Activated CD4-positive, alpha-beta T cell treated with anti-CD3 and anti-CD28 coated beads, Interleukin-2, amount 50 U/mL, for 48 hours (primary cell): Measurements from ENCODE around the gene GLTP.
"Not testable (repeated sequence)": the region's sequence is repeated elsewhere in the genome, so short reads cannot be mapped to it uniquely, and the experiment has no call there.

Experiments
- DNase-seq, 2 experiments: peaks; one replicate each; pipeline ENCODE4 v3.0.0-alpha.2; 2020

GLTP gene, protein sequence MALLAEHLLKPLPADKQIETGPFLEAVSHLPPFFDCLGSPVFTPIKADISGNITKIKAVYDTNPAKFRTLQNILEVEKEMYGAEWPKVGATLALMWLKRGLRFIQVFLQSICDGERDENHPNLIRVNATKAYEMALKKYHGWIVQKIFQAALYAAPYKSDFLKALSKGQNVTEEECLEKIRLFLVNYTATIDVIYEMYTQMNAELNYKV

DNA sequence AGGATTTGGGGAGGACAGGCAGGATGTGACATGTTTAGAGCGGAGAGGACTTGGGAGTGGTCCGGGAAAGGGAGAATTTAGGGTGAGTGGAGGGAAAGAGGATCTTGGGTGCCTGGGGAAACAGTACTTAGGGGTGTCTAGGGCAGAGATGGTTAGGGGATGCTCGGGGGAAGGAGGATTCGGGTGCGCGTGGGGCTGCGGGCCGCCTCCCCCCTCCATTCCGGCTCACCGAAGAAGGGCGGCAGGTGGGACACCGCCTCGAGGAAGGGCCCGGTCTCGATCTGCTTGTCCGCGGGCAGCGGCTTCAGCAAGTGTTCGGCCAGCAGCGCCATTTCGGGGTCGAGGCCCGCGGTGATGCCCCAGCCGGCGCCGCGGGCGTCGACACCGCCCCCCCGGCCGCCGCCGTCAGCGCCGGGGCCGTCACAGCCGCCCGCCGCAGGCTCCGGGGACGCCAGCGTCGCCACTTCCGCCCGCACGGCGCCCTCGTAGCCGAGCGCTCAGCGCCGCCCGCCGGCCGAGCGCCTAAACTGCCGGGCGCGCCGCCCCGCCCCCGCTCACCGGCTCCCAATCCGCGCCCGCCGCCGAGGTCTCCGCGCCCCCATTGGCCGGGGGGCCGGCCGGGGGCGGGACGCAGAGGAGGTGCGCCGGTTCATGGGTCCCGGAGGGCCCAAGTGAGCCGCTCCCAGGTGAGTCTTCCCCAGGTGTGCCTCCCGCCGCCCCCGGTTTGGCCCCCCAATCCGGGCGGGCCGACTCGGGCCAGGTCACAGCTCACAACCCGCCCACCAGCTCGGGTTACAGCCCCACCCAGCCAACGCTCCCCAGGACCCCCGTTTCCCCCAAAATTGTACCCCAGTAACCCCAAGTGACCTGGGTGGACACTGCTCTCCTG is at the start of gene GLTP:
GLTP (minus strand) TSS at position 499 of the 889 bp plus-strand sequence; CDS start at position 332, 167 bp downstream.
- peak; percentile 83 to 85 for DNase-seq

DNA sequence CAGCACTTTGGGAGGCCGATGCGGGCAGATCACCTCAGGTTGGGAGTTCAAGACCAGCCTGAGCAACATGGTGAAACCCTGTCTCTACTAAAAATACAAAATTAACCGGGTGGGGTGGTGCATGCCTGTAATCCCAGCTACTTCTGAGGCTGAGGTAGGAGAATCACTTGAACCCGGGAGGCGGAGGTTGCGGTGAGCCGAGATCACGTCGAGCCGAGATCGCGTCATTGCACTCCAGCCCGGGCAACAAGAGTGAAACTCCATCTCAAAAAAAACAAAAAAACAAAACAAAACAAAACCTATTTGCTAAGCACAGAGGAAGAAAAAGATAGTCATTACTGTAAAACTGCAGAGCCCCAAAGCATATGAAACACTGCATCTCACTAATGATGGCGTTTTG is 49.0 kb upstream of the GLTP start:
- not testable (repeated sequence) for DNase-seq

DNA sequence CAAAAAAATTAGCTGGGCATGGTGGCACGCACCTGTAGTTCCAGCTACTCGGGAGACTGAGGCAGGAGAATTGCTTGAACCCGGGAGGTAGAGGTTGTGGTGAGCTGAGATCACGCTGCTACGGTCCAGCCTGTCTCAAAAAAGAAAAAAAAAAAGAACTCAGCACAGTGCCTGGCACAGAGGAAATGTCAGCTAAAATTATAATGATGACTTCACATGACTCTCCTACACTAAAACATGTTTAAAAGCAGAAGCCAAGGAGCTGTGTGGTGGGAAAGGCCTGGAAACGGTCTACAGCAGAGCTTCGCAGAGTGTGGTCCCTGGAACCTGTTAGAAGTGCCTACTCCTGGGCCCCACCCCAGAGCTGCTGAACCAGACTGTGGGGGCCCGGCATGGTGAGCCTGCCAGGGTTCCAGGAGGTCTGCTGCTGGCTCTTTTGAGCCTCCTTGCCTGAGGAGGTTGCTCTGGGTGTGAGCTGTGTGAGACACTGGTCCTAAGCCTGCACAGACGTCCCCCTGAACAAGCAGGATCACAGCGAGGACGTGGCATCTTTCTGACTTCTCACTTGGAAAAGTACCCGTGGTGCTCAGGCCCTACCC is 47.8 kb upstream of the GLTP start:
- no peak for DNase-seq

DNA sequence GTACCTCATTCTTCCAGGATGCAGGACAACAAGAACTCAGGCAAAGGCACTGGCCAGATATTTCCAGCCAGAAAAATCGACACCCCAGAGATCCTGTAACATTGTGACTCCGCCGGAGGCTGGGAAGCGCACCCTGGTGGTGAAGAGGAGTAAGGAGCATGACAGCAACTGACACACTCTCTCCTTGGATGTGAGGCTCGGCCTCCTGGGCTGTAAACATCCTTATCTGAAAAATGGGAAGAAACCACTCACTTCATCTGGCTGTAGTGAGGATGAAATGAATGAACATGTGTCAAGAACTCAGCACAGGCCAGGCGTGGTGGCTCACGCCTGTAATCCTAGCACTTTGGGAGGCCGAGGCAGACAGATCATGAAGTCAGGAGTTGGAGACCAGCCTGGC is 47.3 kb upstream of the GLTP start:
- DNase-seq = peak; percentile 33 to 49

DNA sequence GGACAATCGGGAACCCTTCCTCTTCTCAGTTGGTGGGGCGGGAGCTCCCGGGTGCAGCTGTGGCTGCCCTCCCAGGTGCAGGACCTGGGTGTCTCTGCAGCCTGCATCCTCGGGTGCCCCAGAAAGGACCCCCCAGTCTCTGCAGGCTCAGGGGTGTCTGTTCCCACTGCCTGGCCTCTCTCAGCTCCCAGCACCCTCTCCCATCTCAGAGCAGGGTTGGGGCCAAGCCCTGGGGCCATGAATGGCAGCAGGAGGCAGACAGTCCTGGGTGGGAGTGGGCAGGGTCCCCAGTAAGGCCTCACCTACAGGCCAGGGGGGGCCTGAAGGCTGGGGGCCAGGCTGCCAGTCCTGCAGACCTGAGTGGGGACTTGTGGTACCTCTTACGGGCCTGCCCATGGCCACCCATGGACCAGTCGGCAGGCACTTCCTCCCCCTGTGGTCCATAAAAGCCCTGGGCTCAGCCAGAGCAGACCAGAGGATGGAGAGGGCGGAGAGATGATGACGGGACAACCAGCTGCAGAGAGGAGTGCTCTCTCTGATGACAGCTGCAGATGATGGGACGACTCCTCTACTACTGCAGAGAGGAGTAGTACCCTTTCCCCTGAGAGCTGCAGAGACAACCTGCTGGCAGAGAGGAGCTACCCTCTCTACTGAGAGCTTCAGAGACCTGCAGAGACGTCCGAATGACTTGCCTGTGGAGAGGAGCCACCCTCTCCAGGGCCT is 46.3 kb upstream of the GLTP start:
- DNase-seq = no peak

DNA sequence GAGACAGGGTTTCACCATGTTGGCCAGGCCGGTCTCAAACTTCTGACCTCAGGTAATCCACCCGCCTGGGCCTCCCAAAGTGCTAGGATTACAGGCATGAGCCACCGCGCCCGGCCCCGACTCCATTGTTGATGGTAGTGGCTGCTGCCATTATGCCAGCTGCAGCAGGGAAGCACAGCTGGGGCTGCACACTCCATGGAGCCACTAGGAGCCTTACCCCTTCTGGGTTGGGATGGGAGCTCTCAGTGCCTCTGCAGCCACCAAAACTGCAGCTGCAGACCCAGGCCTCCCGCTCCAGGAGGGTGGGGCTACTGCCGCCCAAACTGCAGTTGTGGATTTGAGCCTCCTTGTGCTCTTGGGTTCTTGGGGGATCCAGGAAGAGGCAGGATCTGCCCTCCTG is 45.7 kb upstream of the GLTP start:
- no peak for DNase-seq

DNA sequence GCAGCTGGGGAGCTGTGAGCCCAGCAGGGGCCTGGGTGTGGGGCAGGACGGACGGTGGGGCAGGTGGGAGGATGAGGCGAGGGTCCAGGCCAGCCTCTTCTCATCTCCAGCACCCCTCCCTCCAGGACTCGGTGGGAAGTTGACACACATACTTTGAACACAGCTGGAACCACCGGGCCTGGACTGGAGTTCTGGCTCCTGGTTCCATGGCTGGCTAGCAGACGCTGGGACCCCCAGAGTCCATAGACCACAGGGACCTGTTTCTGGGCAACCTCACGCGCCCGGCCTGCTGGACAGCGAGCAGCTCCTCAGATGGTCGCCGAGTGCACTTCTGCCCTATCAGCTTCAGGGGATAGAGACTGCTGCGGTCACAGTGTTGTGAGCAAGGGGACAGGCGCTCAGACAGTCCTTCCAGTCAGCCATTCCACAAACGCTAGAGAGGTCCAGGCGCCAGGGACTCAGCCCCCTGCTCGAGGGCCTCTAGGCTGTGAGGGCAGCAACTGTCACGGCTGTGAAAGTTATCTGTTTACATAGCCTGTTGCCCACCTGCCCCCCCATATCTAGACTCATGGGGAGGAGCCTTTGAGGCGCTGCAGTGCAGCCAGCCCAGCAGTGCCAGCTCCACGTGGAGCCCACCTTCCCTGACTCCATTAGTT is 45.0 kb upstream of the GLTP start:
- no peak for DNase-seq

DNA sequence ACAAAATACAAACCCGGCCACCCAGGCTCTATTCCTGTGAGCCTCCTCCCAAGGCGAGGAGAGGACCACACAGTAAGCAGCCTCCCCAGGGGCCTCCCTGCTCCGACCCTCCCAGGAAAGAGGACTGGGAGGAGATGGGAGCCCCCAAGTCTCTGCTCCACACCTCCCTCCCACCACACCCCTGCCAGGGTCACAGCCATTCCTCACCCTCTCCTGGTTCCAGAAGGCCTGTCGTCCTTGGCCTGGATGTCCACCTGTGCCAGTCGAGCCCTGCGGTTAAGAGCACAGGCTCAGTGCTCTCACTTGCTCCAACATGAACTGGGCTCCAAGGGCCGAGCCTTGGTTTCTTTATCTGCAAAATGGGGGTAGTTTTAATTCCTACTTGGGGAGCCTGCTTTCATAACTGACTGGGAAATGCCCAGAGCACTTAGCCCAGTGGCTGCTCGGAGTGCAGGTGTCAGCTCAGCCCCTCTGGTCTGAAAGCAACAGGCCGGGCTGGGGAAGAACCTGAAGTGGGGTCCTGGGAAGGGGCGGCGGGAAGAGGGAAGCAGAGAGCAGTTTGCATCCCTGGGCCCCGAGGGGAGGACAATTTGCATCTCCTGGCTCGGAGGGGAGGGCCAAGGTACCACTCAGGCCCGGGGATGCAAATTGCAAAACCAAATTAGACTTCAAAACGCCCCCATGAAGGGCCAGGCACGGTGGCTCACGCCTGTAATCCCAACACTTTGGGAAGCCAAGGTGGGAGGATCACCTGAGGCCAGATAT is 43.3 kb upstream of the GLTP start:
- DNase-seq = no peak

DNA sequence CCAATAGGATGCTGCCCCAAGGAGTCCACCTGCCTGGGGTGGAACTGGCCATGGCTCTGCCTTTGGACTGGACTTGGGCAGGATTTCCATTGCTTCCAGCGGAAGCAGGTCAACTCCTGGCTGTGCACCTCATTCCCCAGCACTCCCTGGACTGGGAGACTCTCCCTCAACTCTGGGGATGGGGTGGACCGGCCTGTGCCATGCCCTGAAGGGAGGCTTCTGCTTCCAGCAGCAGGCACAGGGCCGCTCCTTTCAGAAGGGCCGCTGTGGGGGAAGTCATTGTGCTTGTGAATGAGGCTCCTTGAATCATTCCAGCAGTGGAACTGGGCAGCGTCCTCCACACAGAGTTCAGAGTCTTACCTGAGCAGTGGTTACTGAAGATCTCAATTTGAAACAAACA is 42.7 kb upstream of the GLTP start:
- DNase-seq = no peak

DNA sequence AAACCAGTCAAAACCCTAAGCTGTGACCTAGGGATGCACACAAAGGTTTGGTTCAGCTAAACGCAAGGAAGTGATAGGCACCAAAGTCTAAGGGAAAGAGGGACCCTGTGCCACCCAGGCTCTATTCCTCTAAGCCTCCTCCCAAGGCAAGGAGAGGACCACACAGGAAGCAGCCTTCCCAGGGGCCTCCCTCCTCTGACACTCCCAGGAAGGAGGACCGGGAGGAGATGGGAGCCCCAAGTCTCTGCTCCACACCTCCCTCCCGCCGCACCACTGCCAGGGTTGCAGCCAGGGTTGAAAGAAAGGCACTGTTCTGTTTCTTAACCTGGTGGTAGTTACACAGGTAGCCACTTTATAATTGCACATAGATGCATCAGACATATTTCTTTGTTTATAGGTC is 41.6 kb upstream of the GLTP start:
- no peak for DNase-seq

DNA sequence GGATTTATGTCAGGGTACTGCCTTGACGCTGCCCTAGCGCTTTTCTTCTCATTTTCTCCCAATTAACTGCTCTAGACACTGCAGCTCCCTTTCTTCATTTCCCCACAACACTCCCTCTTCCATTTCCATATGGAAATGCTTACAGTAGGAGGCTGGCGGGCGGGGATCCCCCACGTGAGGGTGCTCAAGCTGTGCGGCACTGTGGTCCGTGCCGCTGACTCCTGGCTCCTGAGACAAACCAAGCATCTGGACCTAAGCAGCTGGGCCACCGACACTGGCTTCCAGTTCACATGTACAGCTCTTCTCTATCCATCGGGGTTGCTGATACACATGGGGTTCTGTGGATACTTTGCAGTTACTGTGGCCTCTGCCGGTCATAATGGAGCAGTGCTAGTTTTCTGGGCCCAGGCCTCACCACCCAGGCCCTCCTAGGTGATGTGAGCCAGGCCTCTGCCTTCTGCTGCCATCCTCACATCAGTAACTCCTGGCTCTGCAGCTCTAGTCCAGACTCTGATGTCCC is 40.0 kb upstream of the GLTP start:
- no peak for DNase-seq

DNA sequence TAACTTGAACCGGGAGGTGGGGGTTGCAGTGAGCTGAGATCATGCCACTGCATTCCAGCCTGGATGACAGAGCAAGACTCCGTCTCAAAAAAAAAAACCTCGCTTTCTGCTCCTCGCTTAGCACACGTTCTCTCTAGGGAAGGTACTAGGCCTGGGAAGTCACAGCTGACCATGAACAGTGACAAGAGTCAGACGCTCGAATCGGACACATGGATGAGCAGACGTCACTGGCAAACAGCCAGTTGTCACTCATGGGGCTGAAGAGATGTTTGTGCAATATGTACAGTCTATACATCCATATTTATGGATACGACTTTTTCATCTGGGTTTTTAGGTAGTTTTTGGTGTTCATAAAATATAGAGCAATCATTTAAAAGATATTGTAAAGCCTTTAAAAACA is 39.1 kb upstream of the GLTP start:
- no peak for DNase-seq

DNA sequence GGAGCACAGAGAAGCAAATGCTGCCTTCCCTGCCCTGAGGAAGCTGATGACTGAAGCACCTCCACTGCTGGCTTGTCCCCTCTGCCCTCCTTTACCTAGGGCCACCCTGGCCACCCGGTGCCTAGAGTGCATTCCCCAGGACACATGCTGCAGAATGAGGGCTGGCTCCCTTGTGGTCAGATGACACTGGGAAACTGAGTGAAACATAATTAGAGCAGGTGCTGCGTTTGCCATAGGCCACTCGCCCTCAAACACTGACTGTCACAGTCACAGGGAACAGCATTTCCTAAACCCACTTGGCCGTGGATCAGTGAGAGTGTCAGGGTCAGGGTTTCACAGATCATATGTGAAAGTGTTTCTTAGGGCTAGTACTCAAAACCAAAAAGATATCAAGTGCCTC is 35.7 kb upstream of the GLTP start:
- no peak for DNase-seq

DNA sequence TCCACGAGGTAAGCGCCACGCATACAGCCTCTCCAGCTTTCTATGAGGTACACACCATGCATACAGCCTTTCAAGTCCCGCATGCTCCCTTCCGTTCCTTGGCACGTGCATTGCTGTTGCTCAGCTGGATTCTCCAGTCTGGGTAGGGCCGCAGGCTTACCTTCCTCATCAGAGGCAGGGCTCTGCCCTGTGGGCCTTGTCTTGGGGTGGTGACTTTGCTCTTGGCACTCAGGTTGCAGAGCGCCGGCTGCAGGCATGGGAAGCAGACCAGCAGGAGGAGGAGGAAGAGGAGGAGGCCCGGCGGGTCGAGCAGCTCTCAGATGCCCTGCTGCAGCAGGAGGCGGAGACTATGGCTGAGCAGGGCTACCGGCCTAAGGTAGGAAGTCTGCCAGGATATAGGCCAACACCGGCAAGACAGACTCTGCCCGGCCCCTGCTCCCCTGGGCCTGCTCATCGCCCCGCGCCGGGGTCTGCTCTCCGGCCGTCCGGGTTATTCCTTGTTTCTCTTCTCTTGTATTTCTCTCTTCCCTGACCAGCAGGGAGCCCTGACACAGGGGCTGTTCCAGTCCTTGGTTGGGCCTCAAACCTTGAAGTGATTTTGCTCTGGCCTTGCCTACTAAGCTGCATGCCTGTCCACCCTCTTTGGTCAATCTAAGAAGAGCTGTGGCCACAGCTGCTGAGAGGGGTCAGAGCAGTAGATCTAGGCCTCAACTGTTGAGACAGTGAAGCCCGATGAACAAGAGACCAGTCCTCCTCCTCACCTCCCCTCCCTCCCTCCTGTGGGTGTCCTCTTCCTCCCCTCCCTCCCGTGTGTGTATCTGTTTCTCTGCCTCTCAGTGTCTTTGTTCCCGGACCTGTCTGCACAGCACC is 35.1 kb upstream of the GLTP start:
- DNase-seq = no peak

DNA sequence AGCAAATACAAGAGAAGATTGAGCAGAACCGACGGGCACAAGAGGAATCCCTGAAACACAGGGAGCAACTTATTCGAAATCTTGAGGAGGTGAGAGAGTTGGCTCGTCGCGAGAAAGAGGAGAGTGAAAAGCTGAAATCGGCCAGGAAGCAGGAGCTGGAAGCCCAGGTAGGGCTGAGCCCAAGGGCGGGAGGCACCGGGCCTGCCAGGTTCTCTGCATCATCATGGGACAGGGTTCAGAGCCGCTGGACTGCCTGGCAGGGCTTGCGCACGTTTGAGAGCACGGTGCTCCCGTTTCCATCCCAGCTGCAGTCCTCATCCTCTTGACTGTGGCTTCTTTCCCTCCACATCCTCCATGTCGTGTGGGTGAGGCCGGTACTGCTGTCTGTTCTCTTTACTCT is 34.1 kb upstream of the GLTP start:
- no peak for DNase-seq

DNA sequence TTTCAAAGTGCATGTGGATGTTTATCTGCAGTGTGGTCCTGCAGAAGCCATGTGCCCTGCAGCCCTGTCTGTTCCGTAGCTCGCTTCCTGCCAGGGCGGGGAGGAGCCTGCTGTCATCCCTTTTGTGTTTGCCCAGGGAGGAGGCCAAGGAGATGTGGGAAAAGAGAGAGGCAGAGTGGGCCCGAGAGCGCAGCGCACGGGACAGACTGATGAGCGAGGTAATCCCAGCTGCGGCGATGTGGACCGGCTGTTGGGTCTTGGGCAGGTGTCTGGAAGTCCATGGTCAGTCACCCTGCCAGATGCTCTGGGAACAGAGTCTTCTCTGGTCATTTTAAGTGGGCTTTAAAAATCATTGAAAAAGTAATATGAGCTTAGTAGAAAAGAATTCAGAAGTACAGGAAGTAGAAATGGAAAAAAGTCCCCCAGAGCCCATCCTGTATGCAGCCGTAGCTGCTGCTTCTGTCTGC is 32.5 kb upstream of the GLTP start:
- DNase-seq = no peak

DNA sequence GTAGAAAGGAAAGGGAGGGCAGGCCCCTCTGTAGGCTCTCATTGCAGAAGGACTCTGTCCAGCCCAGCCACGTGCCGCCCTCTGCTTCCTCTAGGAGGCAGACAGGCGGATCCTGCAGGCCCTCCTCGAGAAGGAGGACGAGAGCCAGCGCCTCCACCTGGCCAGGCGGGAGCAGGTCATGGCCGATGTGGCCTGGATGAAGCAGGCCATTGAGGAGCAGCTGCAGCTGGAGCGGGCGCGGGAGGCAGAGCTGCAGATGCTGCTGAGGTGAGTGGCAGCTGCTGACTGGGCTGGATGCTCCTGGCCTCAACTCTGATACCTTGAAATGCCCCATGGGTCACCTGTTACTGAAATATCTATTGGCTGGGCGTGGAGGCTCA is 30.6 kb upstream of the GLTP start:
- DNase-seq = peak; percentile 24 to 37

DNA sequence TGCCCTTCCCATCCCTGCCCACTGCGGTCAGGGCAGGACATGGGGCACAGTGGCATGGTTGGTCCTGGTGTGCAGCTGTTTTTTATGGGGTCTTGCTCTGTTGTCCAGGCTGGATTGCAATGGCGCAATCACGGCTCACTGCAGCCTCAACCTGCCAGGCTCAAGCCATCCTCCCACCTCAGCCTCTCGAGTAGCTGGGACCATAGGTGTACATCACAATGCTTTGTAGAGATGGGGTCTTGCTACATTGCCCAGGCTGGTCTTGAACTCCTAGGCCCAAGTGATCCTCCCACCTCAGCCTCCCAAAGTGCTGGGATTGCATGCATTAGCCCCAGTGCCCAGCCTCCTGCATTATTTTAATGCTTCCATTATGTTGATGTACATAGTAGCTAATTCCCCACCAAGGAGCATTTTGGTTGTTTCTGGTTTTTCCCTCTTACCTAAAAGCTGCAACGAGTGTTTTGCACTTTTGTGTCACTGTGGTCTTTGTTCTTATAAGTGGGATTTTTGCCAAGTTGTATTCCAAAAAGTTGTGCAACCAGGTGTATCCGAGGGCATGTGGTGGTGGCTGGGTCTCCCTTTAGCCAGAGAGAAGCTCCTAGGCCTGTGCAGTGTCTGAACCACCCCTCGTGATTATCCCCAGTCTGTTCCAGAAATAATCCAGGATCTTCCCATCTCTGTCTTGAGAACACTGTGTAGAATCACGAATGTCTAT is 30.1 kb upstream of the GLTP start:
- no peak for DNase-seq

DNA sequence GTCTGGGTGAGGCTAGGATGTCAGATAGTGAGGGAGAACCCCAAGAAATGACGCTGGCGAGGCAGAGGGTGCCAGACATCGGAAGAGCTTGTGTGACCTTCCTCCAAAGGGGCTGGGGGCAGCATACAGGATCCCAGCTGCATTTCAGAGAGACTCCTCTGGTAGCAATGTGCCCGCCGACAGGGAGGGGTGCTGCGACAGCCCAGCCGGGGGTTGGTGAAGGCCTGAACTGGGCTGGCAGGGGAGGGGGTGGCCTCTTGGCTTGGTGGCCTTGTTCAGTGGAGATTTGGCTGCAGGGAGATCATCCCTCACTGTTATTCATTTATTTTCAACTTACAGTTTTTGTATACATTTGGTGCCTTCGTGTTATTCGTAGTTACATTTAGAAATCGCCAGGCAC is 25.0 kb upstream of the GLTP start:
- no peak for DNase-seq

DNA sequence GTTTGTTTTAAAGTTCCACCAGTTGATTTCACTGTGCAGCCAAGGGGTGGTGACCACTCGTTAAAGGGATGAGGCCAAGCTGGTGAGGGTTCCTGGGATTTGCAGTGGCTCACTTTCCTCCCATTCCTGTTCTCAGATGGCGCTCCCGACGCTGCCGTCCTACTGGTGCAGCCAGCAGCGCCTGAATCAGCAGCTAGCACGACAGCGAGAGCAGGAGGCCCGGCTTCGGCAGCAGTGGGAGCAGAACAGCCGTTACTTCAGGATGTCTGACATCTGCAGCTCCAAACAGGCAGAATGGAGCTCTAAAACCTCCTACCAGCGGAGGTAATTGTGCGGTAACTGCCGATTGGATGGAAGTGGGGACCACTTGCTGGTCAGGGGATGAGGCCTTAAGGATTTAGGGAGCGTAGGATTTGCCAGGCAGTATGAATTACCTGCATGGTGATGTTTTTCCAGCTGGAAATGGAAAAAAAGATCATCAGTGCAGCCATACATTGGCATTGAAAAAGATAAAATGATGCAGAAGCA is 22.6 kb upstream of the GLTP start:
- DNase-seq = no peak
